H9 (cell line): ENCODE results near the gene ZNRF3. TPM values are rescaled to one million over a fixed set of nuclear protein-coding genes. Genes with fewer than 3 reads are reported as not detected.

ENCODE experiments used
- DNase-seq: peaks from one replicate; pipeline ENCODE4 v3.0.0-alpha.2; 2017
- H2AFZ ChIP-seq: one replicate; pipeline ENCODE4 v1.6.1; 2013; ENCODE audit warnings: mild to moderate bottlenecking, low read length, control low read depth, moderate library complexity
- H2AK5ac ChIP-seq: 2 replicates; pipeline ENCODE4 v1.6.1; 2013; ENCODE audit warnings: low read length, control low read depth, mixed read lengths; ENCODE audit not compliant: insufficient read length
- H2BK120ac ChIP-seq: one replicate; pipeline ENCODE4 v1.6.1; 2013; ENCODE audit warnings: low read depth, mild to moderate bottlenecking, low read length, control low read depth, inconsistent platforms; ENCODE audit not compliant: poor library complexity, severe bottlenecking
- H2BK12ac ChIP-seq: 2 replicates; pipeline ENCODE4 v1.6.1; 2013; ENCODE audit warnings: low read length, control low read depth, mixed read lengths, low read depth; ENCODE audit not compliant: insufficient read length
- H2BK15ac ChIP-seq: 2 replicates; pipeline ENCODE4 v1.6.1; 2013; ENCODE audit warnings: low read depth, low read length, control low read depth
- H2BK20ac ChIP-seq: one replicate; pipeline ENCODE4 v1.6.1; 2013; ENCODE audit warnings: low read depth, mild to moderate bottlenecking, low read length, control low read depth, inconsistent platforms; ENCODE audit not compliant: poor library complexity, severe bottlenecking
- H2BK5ac ChIP-seq: 2 replicates; pipeline ENCODE4 v1.6.1; 2013; ENCODE audit warnings: low read length, control low read depth, mixed read lengths; ENCODE audit not compliant: insufficient read length
- H3K14ac ChIP-seq: 2 replicates; pipeline ENCODE4 v1.6.1; 2013; ENCODE audit warnings: low read length, control low read depth; ENCODE audit not compliant: insufficient read depth
- H3K18ac ChIP-seq: 2 replicates; pipeline ENCODE4 v1.6.1; 2013; ENCODE audit warnings: low read depth, mild to moderate bottlenecking, mixed read lengths, low read length, control low read depth; ENCODE audit not compliant: insufficient read length
- H3K23ac ChIP-seq: 2 replicates; pipeline ENCODE4 v1.6.1; 2013; ENCODE audit warnings: low read length, control low read depth, mixed read lengths, low read depth; ENCODE audit not compliant: insufficient read length
- H3K23me2 ChIP-seq: 2 replicates; pipeline ENCODE4 v1.6.1; 2013; ENCODE audit warnings: low read depth, mild to moderate bottlenecking, mixed read lengths, low read length, control low read depth; ENCODE audit not compliant: insufficient read length, poor library complexity, severe bottlenecking
- H3K27ac ChIP-seq: 2 replicates; pipeline ENCODE4 v1.5.1; 2013; ENCODE audit warnings: low read length, control low read depth, mixed read lengths, low read depth; ENCODE audit not compliant: insufficient read length
- H3K27me3 ChIP-seq: 2 replicates; pipeline ENCODE4 v1.6.1; 2013; ENCODE audit warnings: low read length, control low read depth, inconsistent platforms; ENCODE audit not compliant: insufficient read depth
- H3K4ac ChIP-seq: 2 replicates; pipeline ENCODE4 v1.6.1; 2013; ENCODE audit warnings: low read depth, mild to moderate bottlenecking, control low read depth, inconsistent platforms, low read length, moderate library complexity
- H3K4me1 ChIP-seq: 2 replicates; pipeline ENCODE4 v1.6.1; 2013; ENCODE audit warnings: low read length, control low read depth, inconsistent platforms; ENCODE audit not compliant: insufficient read depth
- H3K4me2 ChIP-seq: 2 replicates; pipeline ENCODE4 v1.6.1; 2013; ENCODE audit warnings: low read length, control low read depth, mixed read lengths; ENCODE audit not compliant: insufficient read length, insufficient read depth
- H3K56ac ChIP-seq: 2 replicates; pipeline ENCODE4 v1.6.1; 2013; ENCODE audit warnings: low read depth, mild to moderate bottlenecking, mixed read lengths, low read length, control low read depth; ENCODE audit not compliant: insufficient read length
- H3K79me1 ChIP-seq: 2 replicates; pipeline ENCODE4 v1.6.1; 2013; ENCODE audit warnings: low read depth, mild to moderate bottlenecking, moderate library complexity, low read length, control low read depth, inconsistent platforms; ENCODE audit not compliant: insufficient read depth, poor library complexity, severe bottlenecking
- H3K79me2 ChIP-seq: 2 replicates; pipeline ENCODE4 v1.6.1; 2013; ENCODE audit warnings: low read length, control low read depth, inconsistent platforms; ENCODE audit not compliant: insufficient read depth
- H3K9ac ChIP-seq: 2 replicates; pipeline ENCODE4 v1.6.1; 2013; ENCODE audit warnings: low read length, control low read depth, mixed read lengths; ENCODE audit not compliant: insufficient read length; ENCODE audit errors: extremely low read depth
- H3K9me3 ChIP-seq: one replicate; pipeline ENCODE4 v1.6.1; 2013; ENCODE audit warnings: low read depth, low read length, inconsistent platforms; ENCODE audit not compliant: control insufficient read depth
- H3T11ph ChIP-seq: one replicate; pipeline ENCODE4 v1.6.1; 2013; ENCODE audit warnings: mild to moderate bottlenecking, low read length, control low read depth, inconsistent platforms
- H4K20me1 ChIP-seq: one replicate; pipeline ENCODE4 v1.6.1; 2013; ENCODE audit not compliant: control insufficient read depth, insufficient read length, insufficient read depth
- H4K5ac ChIP-seq: 2 replicates; pipeline ENCODE4 v1.6.1; 2013; ENCODE audit warnings: low read depth, mild to moderate bottlenecking, mixed read lengths, low read length, control low read depth; ENCODE audit not compliant: insufficient read length
- H4K8ac ChIP-seq: replicated peaks from 2 replicates; pipeline ENCODE4 v1.6.1; 2013; ENCODE audit warnings: low read length, control low read depth, mixed read lengths, low read depth; ENCODE audit not compliant: insufficient read length
- H4K91ac ChIP-seq: 2 replicates; pipeline ENCODE4 v1.6.1; 2013; ENCODE audit warnings: low read depth, mild to moderate bottlenecking, moderate library complexity, mixed read lengths, low read length, control low read depth; ENCODE audit not compliant: insufficient read length
- H3K27ac Mint-ChIP-seq, 3 experiments: 2 replicates in 2 of 3; 3 replicates in 1 of 3; pipeline ENCODE4 v1.8.0; 2020 to 2021; ENCODE audit warnings: mixed read lengths in 3 of 3, mild to moderate bottlenecking in 1 of 3, moderate library complexity in 1 of 3
- H3K27me3 Mint-ChIP-seq: 2 replicates; pipeline ENCODE4 v1.8.0; 2021; ENCODE audit warnings: low read depth, mild to moderate bottlenecking, moderate library complexity, mixed read lengths
- H3K36me3 Mint-ChIP-seq, 3 experiments: 2 replicates in 2 of 3; 3 replicates in 1 of 3; pipeline ENCODE4 v1.8.0; 2020 to 2021; ENCODE audit warnings: low read depth in 3 of 3, mixed read lengths in 3 of 3; ENCODE audit not compliant: insufficient read depth in 1 of 3
- H3K4me1 Mint-ChIP-seq, 2 experiments: 2 replicates each; pipeline ENCODE4 v1.8.0; 2020; ENCODE audit warnings: mixed read lengths in 2 of 2
- H3K4me3 Mint-ChIP-seq, 2 experiments: 2 replicates in 1 of 2; 3 replicates in 1 of 2; pipeline ENCODE4 v1.8.0; 2020 to 2021; ENCODE audit warnings: mild to moderate bottlenecking in 2 of 2, mixed read lengths in 2 of 2, moderate library complexity in 1 of 2
- H3K9me3 Mint-ChIP-seq, 2 experiments: 2 replicates in 1 of 2; 3 replicates in 1 of 2; pipeline ENCODE4 v1.8.0; 2020; ENCODE audit warnings: mild to moderate bottlenecking in 2 of 2, mixed read lengths in 2 of 2, moderate library complexity in 1 of 2
- WGBS: extraction: QIAGEN DNeasy Blood & Tissue Kit; methylation state at CpG from one replicate; pipeline ENCODE4 v1.1.7; 2013; ENCODE audit warnings: missing lambda C conversion rate, low lambda C conversion rate, mixed read lengths; ENCODE audit not compliant: insufficient read length; ENCODE audit errors: extremely low coverage; 5-methylcytosine and 5-hydroxymethylcytosine counted together
- total RNA-seq: library from RNA; stranded (reverse); gene quantifications from 2 replicates; pipeline ENCODE4 v1.2.1, GENCODE V29; 2021
- TF ChIP-seq, protein P1 (sequence below): fragments of 200-600 bp; sonication (generic); conservative IDR thresholded peaks from 3 replicates; pipeline ENCODE4 v1.8.0; 2021; ENCODE audit warnings: antibody characterized with exemption, mild to moderate bottlenecking

The ZNRF3 gene
- total RNA-seq, 1 experiment from 2014 or later = 20.6 TPM

DNA sequence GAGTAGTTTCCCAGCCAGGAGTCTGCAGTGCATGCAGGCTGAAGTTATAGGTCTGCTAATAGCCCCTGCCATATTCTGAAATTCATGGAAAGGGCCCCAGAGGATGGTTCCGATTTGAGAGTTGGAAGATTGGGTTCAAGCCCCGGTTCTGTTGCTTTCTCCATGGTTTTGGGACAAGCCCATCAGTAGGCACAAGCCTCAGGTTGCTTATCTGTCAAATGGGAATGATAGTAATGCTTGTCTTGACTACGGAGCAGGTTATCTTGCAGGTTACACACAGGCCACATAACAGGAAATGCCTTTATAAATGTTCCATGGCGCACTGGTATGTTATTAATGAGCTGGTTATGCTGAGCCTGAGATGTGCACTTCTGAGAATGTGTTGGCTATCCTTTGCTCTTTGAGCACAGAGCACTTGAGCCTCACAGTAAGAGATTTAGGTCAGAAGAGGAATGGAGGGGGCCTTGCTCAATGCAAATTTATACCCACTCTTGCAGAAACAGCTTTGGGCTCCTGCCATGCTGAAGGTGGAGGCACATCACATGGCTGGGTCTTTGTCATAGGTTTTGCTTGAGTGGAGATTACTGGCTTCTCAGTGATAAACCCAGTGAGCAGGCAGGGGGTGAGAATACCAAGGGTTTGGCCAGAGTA is 47.1 kb downstream of the ZNRF3 start:
- Histone ChIP-seq H3K56ac (no peak overlapping the region), H2AFZ (no peak overlapping the region), H3K79me2 (peaks cover 23% of the 10 kb centered on the region; the same call in 1 of the 2 replicates), H3K27ac (no peak overlapping the region), H2BK12ac (no peak overlapping the region), H2AK5ac (no peak overlapping the region), H4K5ac (no peak overlapping the region), H3T11ph (no peak overlapping the region), H2BK15ac (no peak overlapping the region), H3K18ac (no peak overlapping the region), H3K4me2 (no peak overlapping the region), H3K23ac (no peak overlapping the region), H3K23me2 (no peaks in the 10 kb centered on the region), H3K14ac (no peak overlapping the region), H3K27me3 (no peaks in the 10 kb centered on the region), H3K9me3 (no peaks in the 10 kb centered on the region), H2BK120ac (no peak overlapping the region), H2BK5ac (no peak overlapping the region), H4K91ac (no peak overlapping the region), H3K4me1 (peaks cover 3% of the 10 kb centered on the region; the same call in 1 of the 2 replicates), H3K4ac (no peak overlapping the region), H3K79me1 (peaks cover 9% of the 10 kb centered on the region), H2BK20ac (no peak overlapping the region), H4K8ac (no peak overlapping the region), H4K20me1 (no peaks in the 10 kb centered on the region), H3K9ac (no peak overlapping the region)
- WGBS = no CpG with 5 or more reads among the region's 4 CpGs
- no peaks in the 10 kb centered on the region for H3K9me3 Mint-ChIP-seq
- H3K4me1 Mint-ChIP-seq = peaks cover 60 to 62% of the 10 kb centered on the region in 2 experiments
- no peak for DNase-seq
- H3K4me3 Mint-ChIP-seq = no peak overlapping the region
- H3K27me3 Mint-ChIP-seq = no peaks in the 10 kb centered on the region
- H3K36me3 Mint-ChIP-seq = peaks cover 0 to 2% (median 0%) of the 10 kb centered on the region in 3 experiments; a peak in 2 of 7 replicates
- no peak overlapping the region for H3K27ac Mint-ChIP-seq
- TF ChIP-seq, protein P1, sequence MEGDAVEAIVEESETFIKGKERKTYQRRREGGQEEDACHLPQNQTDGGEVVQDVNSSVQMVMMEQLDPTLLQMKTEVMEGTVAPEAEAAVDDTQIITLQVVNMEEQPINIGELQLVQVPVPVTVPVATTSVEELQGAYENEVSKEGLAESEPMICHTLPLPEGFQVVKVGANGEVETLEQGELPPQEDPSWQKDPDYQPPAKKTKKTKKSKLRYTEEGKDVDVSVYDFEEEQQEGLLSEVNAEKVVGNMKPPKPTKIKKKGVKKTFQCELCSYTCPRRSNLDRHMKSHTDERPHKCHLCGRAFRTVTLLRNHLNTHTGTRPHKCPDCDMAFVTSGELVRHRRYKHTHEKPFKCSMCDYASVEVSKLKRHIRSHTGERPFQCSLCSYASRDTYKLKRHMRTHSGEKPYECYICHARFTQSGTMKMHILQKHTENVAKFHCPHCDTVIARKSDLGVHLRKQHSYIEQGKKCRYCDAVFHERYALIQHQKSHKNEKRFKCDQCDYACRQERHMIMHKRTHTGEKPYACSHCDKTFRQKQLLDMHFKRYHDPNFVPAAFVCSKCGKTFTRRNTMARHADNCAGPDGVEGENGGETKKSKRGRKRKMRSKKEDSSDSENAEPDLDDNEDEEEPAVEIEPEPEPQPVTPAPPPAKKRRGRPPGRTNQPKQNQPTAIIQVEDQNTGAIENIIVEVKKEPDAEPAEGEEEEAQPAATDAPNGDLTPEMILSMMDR = no peak
